GM19099 (cell line): ENCODE data around the gene LDLR.

Experiments
- POLR2A ChIP-seq: IDR thresholded peaks from 3 replicates; pipeline ENCODE4 v1.6.1; 2011; ENCODE audit warnings: low read depth; ENCODE audit not compliant: insufficient read length; ENCODE audit errors: extremely low read depth

LDLR gene

GRCh38 chr19:11061952-11062351 is 27.3 kb upstream of the LDLR start:
- TF ChIP-seq POLR2A = no peak

- TF ChIP-seq POLR2A = no peak
Measured at GRCh38 chr19:11063434-11063833, 25.8 kb upstream of the LDLR start.

- TF ChIP-seq POLR2A = no peak
Measured at GRCh38 chr19:11064831-11065303, 24.4 kb upstream of the LDLR start.

- no peak for TF ChIP-seq POLR2A
Measured at GRCh38 chr19:11066326-11066725, 22.9 kb upstream of the LDLR start.

- TF ChIP-seq POLR2A = no peak
Measured at GRCh38 chr19:11067356-11068113, 21.7 kb upstream of the LDLR start.

- no peak for TF ChIP-seq POLR2A
Measured at GRCh38 chr19:11069561-11069960, 19.7 kb upstream of the LDLR start.

GRCh38 chr19:11070123-11070522 is 19.1 kb upstream of the LDLR start:
- TF ChIP-seq POLR2A = no peak

GRCh38 chr19:11073568-11073967 is 15.7 kb upstream of the LDLR start:
- no peak for TF ChIP-seq POLR2A

GRCh38 chr19:11078893-11079292 is 10.4 kb upstream of the LDLR start:
- no peak for TF ChIP-seq POLR2A

- no peak for TF ChIP-seq POLR2A
Measured at GRCh38 chr19:11079999-11080398, 9.3 kb upstream of the LDLR start.

GRCh38 chr19:11087870-11088505 is 1.3 kb upstream of the LDLR start:
- TF ChIP-seq POLR2A = no peak

- no peak for TF ChIP-seq POLR2A
Measured at GRCh38 chr19:11088506-11089253, 583 bp upstream of the LDLR start.

- peak; percentile 90 for TF ChIP-seq POLR2A
Measured at GRCh38 chr19:11090264-11090996, 1.2 kb downstream of the LDLR start.

GRCh38 chr19:11090997-11091702 is 1.9 kb downstream of the LDLR start:
- TF ChIP-seq POLR2A = no peak
